Mucosa of rectum (tissue), 2 donors: ENCODE data around the gene ENGASE.
A peak's percentile ranks its signal among the peaks of the same experiment; 100 is the strongest.
"Not testable (repeated sequence)": the region's sequence is repeated elsewhere in the genome, so short reads cannot be mapped to it uniquely, and the experiment has no call there.

Source experiments
- H3K27ac ChIP-seq, 2 donors: one replicate each; pipeline ENCODE4 v1.7.0; 2013; ENCODE audit warnings: inconsistent platforms in 2 of 2, low read depth in 2 of 2, low read length in 2 of 2
- H3K27me3 ChIP-seq, 2 donors: one replicate each; pipeline ENCODE4 v1.7.0; 2013; ENCODE audit warnings: low read length in 2 of 2; ENCODE audit not compliant: control insufficient read depth in 2 of 2, insufficient read depth in 2 of 2
- H3K36me3 ChIP-seq, 2 donors: one replicate each; pipeline ENCODE4 v1.7.0; 2013; ENCODE audit warnings: low read length in 2 of 2; ENCODE audit not compliant: control insufficient read depth in 2 of 2, insufficient read depth in 2 of 2
- H3K4me1 ChIP-seq, 2 donors: one replicate each; pipeline ENCODE4 v1.7.0; 2013; ENCODE audit warnings: low read length in 2 of 2, mild to moderate bottlenecking in 1 of 2; ENCODE audit not compliant: control insufficient read depth in 2 of 2, insufficient read depth in 2 of 2
- H3K4me3 ChIP-seq, 2 donors: one replicate each; pipeline ENCODE4 v1.7.0; 2013; ENCODE audit warnings: low read length in 2 of 2
- H3K9ac ChIP-seq, 2 donors: one replicate each; pipeline ENCODE4 v1.7.0; 2013; ENCODE audit warnings: low read length in 2 of 2, low read depth in 1 of 2, mild to moderate bottlenecking in 1 of 2
- H3K9me3 ChIP-seq, 2 donors: one replicate each; pipeline ENCODE4 v1.7.0; 2013; ENCODE audit warnings: low read length in 2 of 2; ENCODE audit not compliant: control insufficient read depth in 2 of 2
- donor health status: healthy.
- donor health status: Normal muscosa, but diverticular disease.

The ENGASE gene

DNA sequence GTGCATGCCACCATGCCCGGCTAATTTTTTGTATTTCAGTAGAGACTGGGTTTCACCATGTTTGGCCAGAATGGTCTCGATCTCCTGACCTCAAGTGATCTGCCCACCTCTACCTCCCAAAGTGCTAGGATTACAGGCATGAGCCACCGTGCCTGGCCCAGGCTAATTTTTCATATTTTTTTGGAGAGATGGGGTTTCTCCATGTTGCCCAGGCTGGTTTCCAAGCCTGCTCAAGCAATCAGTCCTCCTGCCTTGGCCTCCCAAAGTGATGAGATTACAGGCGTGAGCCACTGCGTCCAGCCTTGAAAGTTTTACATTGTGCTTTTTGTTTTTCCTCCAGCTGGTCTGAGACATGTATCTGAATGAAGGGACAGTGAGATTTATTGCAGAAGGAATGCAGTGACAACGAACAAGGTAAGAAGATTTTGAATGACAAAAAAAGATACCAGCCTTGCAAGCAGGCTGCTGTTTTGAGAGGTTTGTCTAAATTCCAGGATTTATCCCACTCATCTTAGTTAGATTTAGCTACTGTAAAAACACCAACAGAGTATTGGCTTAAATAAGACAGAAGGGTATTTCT is 3.4 kb upstream of the ENGASE start:
- Histone ChIP-seq H3K27ac (no peak overlapping the region), H3K36me3 (no peaks in the 10 kb centered on the region), H3K9ac (no peak overlapping the region), H3K4me1 (peaks cover 25% of the 10 kb centered on the region in 2 donors), H3K9me3 (no peaks in the 10 kb centered on the region), H3K4me3 (no peak overlapping the region), H3K27me3 (no peaks in the 10 kb centered on the region)

DNA sequence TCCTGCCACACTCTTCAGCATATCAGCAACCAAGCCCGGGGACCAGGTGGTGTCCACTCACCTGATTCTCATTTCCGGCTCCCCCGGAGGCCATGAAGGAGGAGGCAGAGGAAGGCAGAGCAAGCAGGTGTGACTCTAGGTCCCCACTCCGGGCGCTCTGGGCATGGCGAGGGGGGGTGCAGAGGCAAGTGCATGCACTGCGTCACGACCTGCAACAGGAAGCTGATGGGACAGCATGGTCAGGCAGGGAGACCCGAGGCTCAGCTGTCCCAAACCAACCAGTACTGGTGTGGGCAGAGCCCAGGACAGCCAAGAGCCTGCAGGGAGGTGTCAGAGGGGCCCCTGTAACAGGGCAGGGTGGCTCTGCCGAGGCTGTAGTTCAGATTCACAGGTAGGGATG is 2.1 kb upstream of the ENGASE start:
- Histone ChIP-seq H3K9ac (no peak overlapping the region), H3K36me3 (no peaks in the 10 kb centered on the region), H3K27ac (peak overlapping the region in 1 of 2 donors; percentile 91), H3K9me3 (no peaks in the 10 kb centered on the region), H3K4me3 (peak overlapping the region in 1 of 2 donors; percentile 17), H3K4me1 (peaks cover 28 to 29% of the 10 kb centered on the region in 2 donors), H3K27me3 (no peaks in the 10 kb centered on the region)

DNA sequence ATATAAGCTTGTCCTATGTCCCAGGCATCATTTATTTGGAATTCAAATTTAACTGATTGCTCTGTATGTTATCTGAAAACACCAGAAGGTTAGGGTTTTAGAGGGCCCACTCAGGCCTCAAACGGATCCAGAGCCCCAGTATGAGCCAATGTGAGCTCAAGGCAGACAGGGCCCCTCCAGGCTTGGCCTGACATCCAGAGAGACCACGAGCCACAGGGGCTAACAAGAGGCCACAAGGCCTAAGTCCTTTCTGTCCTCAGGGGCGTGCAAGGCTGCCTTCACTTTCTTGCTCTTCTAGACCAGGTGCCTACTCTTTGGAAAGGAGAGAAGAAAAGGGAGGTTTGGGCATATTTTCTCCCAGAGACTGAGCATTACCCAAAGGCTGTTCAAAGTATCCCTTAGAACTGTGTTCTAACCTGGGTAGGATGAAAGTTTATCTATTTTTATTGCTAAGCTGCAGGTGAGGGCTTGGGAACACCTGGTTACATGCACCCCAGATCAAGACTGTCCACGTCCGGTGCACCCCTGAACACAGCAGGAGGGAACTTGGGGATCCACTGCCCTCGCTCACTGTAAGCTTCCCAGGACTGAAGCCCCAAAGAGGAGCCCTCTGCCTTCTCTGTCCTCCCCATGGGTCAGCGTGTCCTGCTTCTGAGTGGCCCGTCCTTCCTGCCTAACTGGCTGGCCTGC is 1.5 kb upstream of the ENGASE start:
- Histone ChIP-seq H3K36me3 (no peaks in the 10 kb centered on the region), H3K4me1 (peaks cover 28 to 29% of the 10 kb centered on the region in 2 donors), H3K9ac (peak overlapping the region; percentile 3 to 50), H3K9me3 (no peaks in the 10 kb centered on the region), H3K4me3 (peak overlapping the region; percentile 17 to 50), H3K27ac (peak overlapping the region; percentile 91 to 92), H3K27me3 (no peaks in the 10 kb centered on the region)

DNA sequence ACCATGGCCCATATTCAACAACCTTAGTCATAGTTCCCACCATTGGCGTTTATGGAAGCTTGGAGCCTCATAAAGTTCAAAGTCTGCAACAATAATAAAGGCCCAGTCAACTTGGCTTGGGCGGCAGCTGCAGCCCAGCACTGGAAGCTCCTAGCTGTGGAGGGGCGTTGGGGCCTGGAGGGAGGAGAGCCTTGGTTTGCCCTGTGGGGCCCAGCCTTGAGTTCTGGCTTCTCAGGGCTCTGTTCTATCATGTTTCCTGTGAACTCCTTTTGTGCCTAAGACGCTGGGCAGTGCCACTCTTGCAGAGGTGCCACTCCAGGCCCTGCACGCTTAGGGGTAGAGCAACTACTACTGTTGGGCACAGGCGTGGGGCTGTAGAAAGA is 927 bp upstream of the ENGASE start:
- peak overlapping the region; percentile 91 to 92 for H3K27ac ChIP-seq

DNA sequence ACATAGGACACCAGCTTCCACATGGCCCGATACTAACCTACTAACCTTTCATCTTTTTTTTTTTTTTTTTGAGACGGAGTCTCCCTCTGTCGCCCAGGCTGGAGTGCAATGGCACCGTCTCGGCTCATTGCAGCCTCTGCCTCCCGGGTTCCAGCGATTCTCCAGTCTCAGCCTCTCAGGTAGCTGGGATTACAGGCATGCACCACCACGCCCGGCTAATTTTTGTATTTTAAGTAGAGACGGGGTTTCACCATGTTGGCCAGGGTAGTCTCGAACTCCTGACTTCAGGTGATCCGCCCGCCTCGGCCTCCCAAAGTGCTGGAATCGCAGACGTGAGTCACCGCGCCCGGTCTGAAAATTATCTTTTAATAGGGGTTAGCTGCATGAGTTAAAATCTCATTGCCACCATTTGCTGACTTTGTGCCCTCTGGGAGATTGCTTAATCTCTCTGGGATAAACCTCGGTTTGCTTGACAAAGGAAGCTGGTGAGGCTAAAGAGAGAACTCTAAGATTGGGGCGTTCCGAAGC is 439 bp upstream of the ENGASE start:
- H3K9ac ChIP-seq: peak overlapping the region; percentile 24 to 39
- not testable (repeated sequence) for H3K36me3 ChIP-seq, H3K9me3 ChIP-seq, H3K27me3 ChIP-seq
- H3K4me3 ChIP-seq: peak overlapping the region; percentile 45 to 69
- peak overlapping the region; percentile 91 to 92 for H3K27ac ChIP-seq
- peaks cover 31 to 32% of the 10 kb centered on the region in 2 donors for H3K4me1 ChIP-seq

More for the DNA sequence above, 927 bp upstream of the ENGASE start:
- Histone ChIP-seq H3K27me3 (no peaks in the 10 kb centered on the region), H3K4me3 (peak overlapping the region; percentile 50 to 65), H3K9ac (peak overlapping the region; percentile 24 to 50), H3K4me1 (peaks cover 29 to 30% of the 10 kb centered on the region in 2 donors), H3K9me3 (no peaks in the 10 kb centered on the region), H3K36me3 (peaks cover 0 to 3% of the 10 kb centered on the region in 2 donors)

DNA sequence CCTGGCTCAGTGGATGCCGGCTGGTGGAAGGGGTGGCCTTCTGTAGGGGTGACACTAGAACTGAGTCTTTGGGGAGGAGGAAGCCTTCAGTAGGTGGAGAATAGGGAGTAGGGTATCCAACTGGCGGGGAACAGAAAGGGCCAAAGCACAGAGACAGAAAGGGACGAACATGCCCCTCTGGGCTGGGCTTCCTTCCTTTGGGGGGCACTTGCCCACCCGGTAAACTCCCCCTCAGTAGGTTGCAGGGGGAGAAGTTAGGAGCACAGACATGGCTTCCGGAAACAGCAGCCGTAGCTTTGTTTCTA is 774 bp downstream of the ENGASE start:
- peak overlapping the region; percentile 76 to 85 for H3K9ac ChIP-seq
- H3K27me3 ChIP-seq: no peaks in the 10 kb centered on the region
- H3K4me1 ChIP-seq: peaks cover 31 to 32% of the 10 kb centered on the region in 2 donors
- H3K9me3 ChIP-seq: no peaks in the 10 kb centered on the region
- H3K36me3 ChIP-seq: peaks cover 10 to 19% of the 10 kb centered on the region in 2 donors
- H3K27ac ChIP-seq: peak overlapping the region; percentile 59 to 77
- H3K4me3 ChIP-seq: peak overlapping the region; percentile 73 to 82

DNA sequence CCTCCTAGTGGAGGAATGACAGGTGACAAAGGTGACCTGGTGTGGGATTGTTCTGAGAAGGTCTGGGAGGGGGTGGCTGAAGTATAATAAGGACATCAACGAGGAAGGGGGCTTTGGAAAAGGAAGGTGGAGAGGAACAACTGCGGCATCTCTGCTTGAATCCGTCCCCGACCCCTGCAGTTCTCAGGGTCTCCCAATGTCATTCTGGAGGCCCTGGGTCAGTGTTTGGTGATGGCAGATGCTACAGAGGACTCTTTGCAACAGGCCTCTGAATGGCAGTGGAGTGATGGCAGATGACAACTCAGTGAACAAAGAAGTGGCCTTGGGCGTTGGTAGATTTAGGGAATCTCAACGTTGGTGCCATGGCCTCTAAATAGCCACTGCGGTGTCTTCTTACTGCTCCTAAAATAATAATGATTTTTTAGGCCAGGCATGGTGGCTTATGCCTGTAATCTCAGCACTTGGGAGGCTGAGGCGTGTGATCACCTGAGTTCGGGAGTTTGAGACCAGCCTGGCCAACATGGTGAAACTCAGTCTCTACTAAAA is 1.3 kb downstream of the ENGASE start:
- H3K4me1 ChIP-seq: peaks cover 31 to 32% of the 10 kb centered on the region in 2 donors
- H3K9me3 ChIP-seq: no peaks in the 10 kb centered on the region
- peak overlapping the region; percentile 73 to 82 for H3K4me3 ChIP-seq
- H3K9ac ChIP-seq: peak overlapping the region; percentile 76 to 85
- H3K27me3 ChIP-seq: no peaks in the 10 kb centered on the region
- no peak overlapping the region for H3K27ac ChIP-seq
- H3K36me3 ChIP-seq: peaks cover 16 to 23% of the 10 kb centered on the region in 2 donors

DNA sequence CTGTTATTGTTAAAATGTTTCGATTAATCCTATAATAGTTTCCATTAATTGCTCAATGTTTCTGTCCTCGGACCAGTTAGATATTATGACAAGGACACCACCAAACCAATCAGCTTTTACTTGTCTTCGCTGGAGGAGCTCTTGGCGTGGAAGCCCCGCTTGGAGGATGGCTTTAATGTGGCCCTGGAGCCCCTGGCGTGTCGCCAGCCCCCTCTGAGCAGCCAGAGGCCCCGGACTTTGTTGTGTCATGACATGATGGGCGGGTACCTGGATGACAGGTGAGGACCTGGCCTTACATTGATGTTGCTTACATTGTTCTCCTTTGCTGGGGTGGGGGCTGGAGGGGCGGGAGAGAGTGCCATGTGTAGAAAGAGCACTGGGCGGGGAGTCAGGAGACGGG is 3.0 kb downstream of the ENGASE start:
- H3K4me3 ChIP-seq: no peak overlapping the region
- no peaks in the 10 kb centered on the region for H3K27me3 ChIP-seq
- no peaks in the 10 kb centered on the region for H3K9me3 ChIP-seq
- no peak overlapping the region for H3K9ac ChIP-seq
- peaks cover 21 to 28% of the 10 kb centered on the region in 2 donors for H3K36me3 ChIP-seq
- no peak overlapping the region for H3K27ac ChIP-seq
- peaks cover 27 to 29% of the 10 kb centered on the region in 2 donors for H3K4me1 ChIP-seq

DNA sequence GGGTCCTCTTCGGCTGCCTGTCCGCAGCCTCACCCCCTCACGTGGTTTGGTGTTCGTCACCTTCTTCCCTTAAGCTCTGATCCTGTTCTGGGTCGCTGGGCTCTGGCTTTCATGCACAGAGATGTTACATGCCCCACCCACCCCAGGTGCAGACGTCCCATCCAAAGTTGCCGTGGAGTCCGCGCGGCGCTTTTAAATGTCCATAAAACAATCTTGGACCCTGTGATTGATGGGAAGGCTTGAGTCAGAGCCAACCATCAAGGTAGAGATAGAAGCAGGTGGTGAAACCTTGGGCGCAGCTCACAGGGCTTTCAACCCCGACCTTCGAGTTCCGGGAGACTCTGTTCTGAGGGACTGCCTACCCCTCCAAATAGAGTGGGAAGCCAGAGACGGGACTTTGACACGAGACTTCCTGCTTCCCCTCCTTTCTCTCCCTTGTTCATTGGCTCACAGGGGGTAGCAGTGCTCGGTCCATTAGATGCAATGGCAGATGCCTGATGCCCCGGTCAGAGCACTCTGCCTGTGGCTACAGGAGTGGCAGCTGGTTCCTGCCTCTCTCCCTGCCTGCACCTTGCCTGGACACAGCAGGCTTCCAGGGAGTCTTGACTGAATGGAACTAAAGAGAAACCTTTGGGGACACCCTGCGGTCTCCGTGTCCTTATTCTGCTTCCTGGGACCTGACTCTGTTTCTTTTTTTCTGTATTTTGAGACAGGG is 4.0 kb downstream of the ENGASE start:
- no peaks in the 10 kb centered on the region for H3K27me3 ChIP-seq
- H3K36me3 ChIP-seq: peaks cover 23 to 38% of the 10 kb centered on the region in 2 donors
- H3K4me1 ChIP-seq: peaks cover 19 to 20% of the 10 kb centered on the region in 2 donors
- no peak overlapping the region for H3K4me3 ChIP-seq
- H3K9me3 ChIP-seq: no peaks in the 10 kb centered on the region
- no peak overlapping the region for H3K27ac ChIP-seq
- H3K9ac ChIP-seq: peak overlapping the region in 1 of 2 donors; percentile 12
